Measurements from ENCODE around the gene SPAG17.

The SPAG17 gene

DNA sequence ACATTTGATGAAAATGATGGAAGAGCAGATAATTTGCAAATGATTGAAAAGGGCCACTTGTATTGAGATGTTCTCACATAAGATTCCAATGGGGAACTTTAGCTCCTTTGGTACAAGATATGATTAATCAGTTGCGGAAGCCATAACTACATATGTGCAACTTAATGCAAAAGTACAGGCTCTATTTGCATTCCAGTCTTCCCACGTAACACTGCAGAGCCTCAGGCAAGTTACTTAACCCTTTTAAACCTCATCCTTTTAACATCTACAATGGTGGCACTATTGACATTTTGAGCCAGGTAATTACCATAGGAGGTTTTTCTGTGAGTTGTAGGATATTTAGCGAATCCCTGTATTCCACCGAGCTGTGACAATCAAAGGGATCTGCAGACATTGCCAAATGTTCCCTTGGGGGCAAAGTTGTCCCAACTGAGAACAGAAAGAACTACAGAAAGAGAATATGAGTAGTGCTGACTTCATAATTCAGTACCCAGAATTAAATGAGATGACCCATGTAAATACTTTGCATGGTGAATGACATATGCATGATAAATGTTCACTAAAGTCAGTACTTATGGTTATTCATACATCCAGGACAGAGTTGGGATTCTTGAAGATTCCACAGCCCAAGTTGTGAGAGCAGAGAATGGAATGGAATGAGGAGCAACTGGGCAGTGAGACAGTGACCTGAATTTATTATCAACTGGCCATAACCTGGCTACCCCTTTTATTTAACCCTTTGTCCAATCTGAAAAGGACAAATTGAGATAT lies 62.6 kb downstream of the SPAG17 start:
- Histone ChIP-seq H3K9me3 (ENCODE audit: control insufficient read depth, insufficient read depth, low read length) (no peaks in the 10 kb centered on the region; the same call in 1 of the 2 replicates), H3K4me1 (ENCODE audit: insufficient read depth, low read length) (peaks cover 6% of the 10 kb centered on the region; the same call in 1 of the 2 replicates), H3K36me3 (ENCODE audit: insufficient read depth, low read length) (no peaks in the 10 kb centered on the region), H3K9ac (ENCODE audit: low read depth, low read length) (no peak overlapping the region)

GRCh38 chr1:118118873-118119463 lies 66.1 kb downstream of the SPAG17 start:
- no peaks in the 10 kb centered on the region; the same call in 1 of the 2 replicates for H3K9me3 ChIP-seq (ENCODE audit: control insufficient read depth, insufficient read depth, low read length)
- peaks cover 6% of the 10 kb centered on the region; the same call in 1 of the 2 replicates for H3K4me1 ChIP-seq (ENCODE audit: insufficient read depth, low read length)
- H3K9ac ChIP-seq (ENCODE audit: low read depth, low read length), result no peak overlapping the region
- H3K36me3 ChIP-seq (ENCODE audit: insufficient read depth, low read length), result no peaks in the 10 kb centered on the region

- H3K4me1 ChIP-seq (ENCODE audit: insufficient read depth, low read length), result peaks cover 6% of the 10 kb centered on the region
- no peak overlapping the region for H3K9ac ChIP-seq (ENCODE audit: low read depth, low read length)
- no peaks in the 10 kb centered on the region for H3K36me3 ChIP-seq (ENCODE audit: insufficient read depth, low read length)
- H3K9me3 ChIP-seq (ENCODE audit: control insufficient read depth, insufficient read depth, low read length), result no peaks in the 10 kb centered on the region; the same call in 1 of the 2 replicates
Measured at GRCh38 chr1:118118469-118118868, 66.6 kb downstream of the SPAG17 start.

DNA sequence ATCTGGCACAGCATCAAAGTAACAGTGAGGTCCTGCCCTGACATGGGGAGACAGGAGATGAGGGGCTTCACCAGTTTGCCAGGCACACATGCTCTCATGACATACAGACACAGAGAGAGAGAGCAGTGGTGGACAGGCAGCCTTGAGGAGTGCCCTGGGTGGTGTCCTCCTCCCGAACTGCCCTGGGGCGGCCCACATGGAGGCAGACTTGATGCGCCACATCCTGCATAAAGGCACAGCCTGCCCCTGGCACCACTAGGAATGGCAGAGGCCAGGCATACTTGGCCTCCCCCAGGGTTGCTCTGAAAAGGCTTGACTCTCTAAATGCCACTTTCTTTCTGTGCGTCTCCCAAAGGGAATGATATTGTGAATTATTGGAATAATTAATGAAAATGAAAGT lies 67.5 kb downstream of the SPAG17 start:
- H3K9ac ChIP-seq (ENCODE audit: low read depth, low read length), result no peak overlapping the region
- H3K4me1 ChIP-seq (ENCODE audit: insufficient read depth, low read length), result peaks cover 6% of the 10 kb centered on the region
- H3K9me3 ChIP-seq (ENCODE audit: control insufficient read depth, insufficient read depth, low read length), result no peaks in the 10 kb centered on the region; the same call in 1 of the 2 replicates
- H3K36me3 ChIP-seq (ENCODE audit: insufficient read depth, low read length), result no peaks in the 10 kb centered on the region

DNA sequence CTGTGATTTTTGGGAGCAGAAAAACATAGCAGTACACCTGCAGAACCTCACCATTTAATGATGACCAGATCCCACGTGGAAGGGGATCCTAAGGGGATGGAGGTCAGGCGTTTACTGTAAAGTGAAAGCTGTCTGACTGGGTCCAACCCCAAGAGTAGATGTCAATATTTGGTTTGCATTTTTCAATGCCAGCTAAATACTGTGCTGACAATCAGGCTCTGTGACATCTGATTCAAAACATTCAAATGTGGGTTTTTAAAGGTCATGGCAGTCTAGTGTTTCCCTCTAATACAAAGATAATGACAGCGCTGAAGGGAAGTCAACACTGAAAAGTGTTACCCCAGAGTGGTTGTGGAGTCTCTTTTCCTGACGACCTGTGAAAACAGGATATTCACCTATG lies 68.1 kb downstream of the SPAG17 start:
- peaks cover 6% of the 10 kb centered on the region for H3K4me1 ChIP-seq (ENCODE audit: insufficient read depth, low read length)
- H3K9ac ChIP-seq (ENCODE audit: low read depth, low read length), result no peak overlapping the region
- no peaks in the 10 kb centered on the region for H3K36me3 ChIP-seq (ENCODE audit: insufficient read depth, low read length)
- no peaks in the 10 kb centered on the region; the same call in 1 of the 2 replicates for H3K9me3 ChIP-seq (ENCODE audit: control insufficient read depth, insufficient read depth, low read length)

GRCh38 chr1:118116401-118116800 lies 68.6 kb downstream of the SPAG17 start:
- H3K9ac ChIP-seq (ENCODE audit: low read depth, low read length), result no peak overlapping the region
- H3K4me1 ChIP-seq (ENCODE audit: insufficient read depth, low read length), result peaks cover 6% of the 10 kb centered on the region
- H3K36me3 ChIP-seq (ENCODE audit: insufficient read depth, low read length), result no peaks in the 10 kb centered on the region
- no peaks in the 10 kb centered on the region; the same call in 1 of the 2 replicates for H3K9me3 ChIP-seq (ENCODE audit: control insufficient read depth, insufficient read depth, low read length)

- peaks cover 6% of the 10 kb centered on the region for H3K4me1 ChIP-seq (ENCODE audit: insufficient read depth, low read length)
- no peaks in the 10 kb centered on the region for H3K36me3 ChIP-seq (ENCODE audit: insufficient read depth, low read length)
- H3K9me3 ChIP-seq (ENCODE audit: control insufficient read depth, insufficient read depth, low read length), result no peaks in the 10 kb centered on the region; the same call in 1 of the 2 replicates
- H3K9ac ChIP-seq (ENCODE audit: low read depth, low read length), result no peak overlapping the region
Measured at GRCh38 chr1:118115567-118116295, 69.3 kb downstream of the SPAG17 start.

DNA sequence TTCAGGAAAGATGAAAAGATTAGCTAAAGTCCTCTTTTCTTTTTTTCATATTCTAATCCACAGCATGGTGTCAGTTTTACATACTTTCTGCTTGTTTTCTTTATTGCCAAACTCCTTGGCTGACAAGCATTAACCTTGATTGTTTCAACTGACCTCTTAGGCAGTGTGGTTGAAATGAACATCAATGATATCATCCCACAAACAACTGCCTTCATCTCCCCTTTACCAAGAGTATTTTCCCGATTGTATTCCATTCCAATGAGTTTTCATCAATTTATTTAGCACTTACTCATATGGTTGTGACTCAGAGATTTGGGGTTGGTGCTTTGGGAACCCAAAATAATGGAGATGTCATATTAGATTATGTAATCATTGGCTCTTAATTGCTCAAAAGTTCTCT lies 71.8 kb downstream of the SPAG17 start:
- H3K9ac ChIP-seq (ENCODE audit: low read depth, low read length), result no peak overlapping the region
- no peaks in the 10 kb centered on the region; the same call in none of the 2 replicates for H3K4me1 ChIP-seq (ENCODE audit: insufficient read depth, low read length)
- no peaks in the 10 kb centered on the region for H3K9me3 ChIP-seq (ENCODE audit: control insufficient read depth, insufficient read depth, low read length)
- H3K36me3 ChIP-seq (ENCODE audit: insufficient read depth, low read length), result no peaks in the 10 kb centered on the region

DNA sequence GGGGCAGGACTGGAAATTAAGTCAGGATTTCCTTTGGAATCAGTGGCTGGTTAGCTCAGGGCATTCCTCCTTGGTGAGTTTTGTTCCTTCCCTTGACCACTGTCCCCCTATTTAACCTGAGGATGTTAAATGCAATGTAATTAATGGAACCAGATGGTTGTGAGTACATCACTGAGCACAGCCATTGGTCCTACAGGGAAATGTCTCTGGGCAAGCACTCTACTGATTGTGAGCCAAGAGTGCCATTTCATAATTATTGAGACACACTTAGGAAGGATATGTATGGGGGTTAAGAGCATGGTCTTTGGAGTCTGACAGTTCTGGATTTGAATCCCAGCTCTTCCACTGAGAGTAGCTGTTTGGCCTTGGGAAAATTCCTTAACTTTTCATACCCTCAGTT lies 74.4 kb downstream of the SPAG17 start:
- Histone ChIP-seq H3K4me1 (ENCODE audit: insufficient read depth, low read length) (no peaks in the 10 kb centered on the region; the same call in 1 of the 2 replicates), H3K9ac (ENCODE audit: low read depth, low read length) (no peak overlapping the region), H3K9me3 (ENCODE audit: control insufficient read depth, insufficient read depth, low read length) (no peaks in the 10 kb centered on the region), H3K36me3 (ENCODE audit: insufficient read depth, low read length) (no peaks in the 10 kb centered on the region)

DNA sequence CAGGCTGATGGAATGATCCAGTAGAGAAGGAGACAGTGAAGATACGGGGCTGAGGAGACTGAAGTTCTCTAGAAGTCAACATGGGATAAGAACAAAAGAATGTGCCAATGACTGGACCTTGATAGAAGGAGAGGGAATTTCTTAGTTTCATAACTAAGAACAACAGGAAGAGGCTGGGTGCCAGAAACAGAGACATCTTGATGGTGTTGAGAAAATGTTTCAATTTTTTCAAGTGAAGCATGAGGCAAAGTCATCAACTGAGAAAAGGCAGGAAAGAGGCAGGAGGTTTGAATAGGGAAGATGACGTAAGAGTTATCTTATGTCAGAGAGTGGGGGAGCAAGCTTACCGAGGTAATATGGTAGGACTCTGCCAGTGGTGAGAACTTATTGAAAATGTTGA lies 80.1 kb downstream of the SPAG17 start:
- no peak overlapping the region for H3K9ac ChIP-seq (ENCODE audit: low read depth, low read length)
- no peaks in the 10 kb centered on the region for H3K36me3 ChIP-seq (ENCODE audit: insufficient read depth, low read length)
- no peaks in the 10 kb centered on the region for H3K9me3 ChIP-seq (ENCODE audit: control insufficient read depth, insufficient read depth, low read length)
- H3K4me1 ChIP-seq (ENCODE audit: insufficient read depth, low read length), result no peaks in the 10 kb centered on the region; the same call in 1 of the 2 replicates

DNA sequence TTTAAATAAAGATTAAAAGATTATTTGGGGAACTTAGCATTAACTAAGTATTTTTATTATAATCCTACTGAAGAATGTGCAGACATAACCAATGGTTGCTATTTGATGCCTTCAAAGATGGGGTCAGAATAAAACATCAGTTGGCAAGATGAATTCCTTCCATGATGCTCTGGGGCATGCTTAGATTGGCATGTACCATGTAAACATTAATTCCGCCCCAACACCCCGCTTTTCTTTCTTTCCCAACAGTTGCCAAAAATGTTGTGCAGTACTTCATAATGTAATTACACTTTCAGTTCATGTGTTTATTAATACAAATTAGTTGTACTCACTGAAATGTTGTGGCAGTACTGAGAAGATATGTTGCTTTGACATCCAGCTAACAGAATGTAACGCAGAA lies 82.6 kb downstream of the SPAG17 start:
- no peak overlapping the region for H3K9ac ChIP-seq (ENCODE audit: low read depth, low read length)
- no peaks in the 10 kb centered on the region for H3K9me3 ChIP-seq (ENCODE audit: control insufficient read depth, insufficient read depth, low read length)
- H3K4me1 ChIP-seq (ENCODE audit: insufficient read depth, low read length), result no peaks in the 10 kb centered on the region; the same call in 1 of the 2 replicates
- H3K36me3 ChIP-seq (ENCODE audit: insufficient read depth, low read length), result no peaks in the 10 kb centered on the region

DNA sequence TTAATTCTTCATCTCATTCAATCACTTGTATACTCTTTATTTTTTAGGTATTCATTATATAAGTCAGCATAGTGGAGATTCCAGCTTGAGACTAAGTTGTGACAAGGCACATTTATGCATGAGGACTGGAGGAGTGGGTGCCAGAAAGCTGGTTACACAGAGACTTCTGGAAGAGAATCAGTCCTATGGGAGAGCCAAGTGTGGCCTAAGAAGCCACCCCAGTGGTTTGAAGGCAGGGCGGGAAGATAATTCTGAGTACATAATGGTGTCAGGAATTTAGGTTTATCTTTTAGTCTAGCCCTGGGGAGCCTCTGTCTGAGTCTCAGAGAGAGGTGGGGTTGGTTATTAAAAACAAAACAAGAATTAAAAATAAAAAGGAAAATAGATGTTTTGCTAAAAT lies 83.0 kb downstream of the SPAG17 start:
- no peaks in the 10 kb centered on the region for H3K9me3 ChIP-seq (ENCODE audit: control insufficient read depth, insufficient read depth, low read length)
- no peak overlapping the region for H3K9ac ChIP-seq (ENCODE audit: low read depth, low read length)
- no peaks in the 10 kb centered on the region; the same call in 1 of the 2 replicates for H3K4me1 ChIP-seq (ENCODE audit: insufficient read depth, low read length)
- H3K36me3 ChIP-seq (ENCODE audit: insufficient read depth, low read length), result no peaks in the 10 kb centered on the region

DNA sequence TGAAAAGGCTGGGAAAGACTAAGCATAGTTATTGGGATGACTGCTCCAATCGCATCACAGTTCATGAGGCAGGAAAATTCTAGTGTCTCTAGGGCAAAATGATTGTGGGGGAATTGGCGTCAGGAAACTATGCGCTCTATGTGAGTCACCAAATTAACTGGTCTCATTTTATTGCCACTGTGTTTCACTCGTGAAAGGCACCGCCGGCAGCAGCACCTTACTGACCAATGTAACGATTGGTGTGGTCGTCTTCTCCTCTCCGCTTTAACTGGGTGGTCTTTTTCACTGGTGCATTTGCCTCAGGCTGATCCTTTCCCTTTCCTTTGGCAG lies 83.5 kb downstream of the SPAG17 start:
- Histone ChIP-seq H3K4me1 (ENCODE audit: insufficient read depth, low read length) (no peaks in the 10 kb centered on the region; the same call in 1 of the 2 replicates), H3K9me3 (ENCODE audit: control insufficient read depth, insufficient read depth, low read length) (no peaks in the 10 kb centered on the region), H3K9ac (ENCODE audit: low read depth, low read length) (no peak overlapping the region), H3K36me3 (ENCODE audit: insufficient read depth, low read length) (no peaks in the 10 kb centered on the region)

- H3K9ac ChIP-seq (ENCODE audit: low read depth, low read length), result no peak overlapping the region
- H3K36me3 ChIP-seq (ENCODE audit: insufficient read depth, low read length), result no peaks in the 10 kb centered on the region
- no peaks in the 10 kb centered on the region for H3K9me3 ChIP-seq (ENCODE audit: control insufficient read depth, insufficient read depth, low read length)
- H3K4me1 ChIP-seq (ENCODE audit: insufficient read depth, low read length), result no peaks in the 10 kb centered on the region; the same call in 1 of the 2 replicates
Measured at GRCh38 chr1:118100686-118101514, 84.1 kb downstream of the SPAG17 start.

All from ES-I3 (cell line).